ENCODE measurements around the gene TMEM201.

The TMEM201 gene

GRCh38 chr1:9580942-9581341, 7.8 kb upstream of the TMEM201 start:
- TF ChIP-seq SIN3A (IDR thresholded peaks at IDR 0.05; ENCODE audit: borderline replicate concordance, insufficient read depth, low read length) = no peak
- TF ChIP-seq REST (IDR thresholded peaks at IDR 0.05; ENCODE audit: insufficient read depth in 1 of 2, low read depth in 2 of 2, low read length in 2 of 2) = no peak
- no peak for TF ChIP-seq POLR2AphosphoS5 (IDR thresholded peaks at IDR 0.05; ENCODE audit: low read depth, low read length)
- TF ChIP-seq TAF1 (IDR thresholded peaks at IDR 0.05; ENCODE audit: borderline replicate concordance, insufficient read depth, low read length) = no peak
- TF ChIP-seq FOXP2 (optimal IDR thresholded peaks at IDR 0.05; ENCODE audit: borderline replicate concordance, extremely low read depth, extremely low read length, insufficient read depth) = no peak

DNA sequence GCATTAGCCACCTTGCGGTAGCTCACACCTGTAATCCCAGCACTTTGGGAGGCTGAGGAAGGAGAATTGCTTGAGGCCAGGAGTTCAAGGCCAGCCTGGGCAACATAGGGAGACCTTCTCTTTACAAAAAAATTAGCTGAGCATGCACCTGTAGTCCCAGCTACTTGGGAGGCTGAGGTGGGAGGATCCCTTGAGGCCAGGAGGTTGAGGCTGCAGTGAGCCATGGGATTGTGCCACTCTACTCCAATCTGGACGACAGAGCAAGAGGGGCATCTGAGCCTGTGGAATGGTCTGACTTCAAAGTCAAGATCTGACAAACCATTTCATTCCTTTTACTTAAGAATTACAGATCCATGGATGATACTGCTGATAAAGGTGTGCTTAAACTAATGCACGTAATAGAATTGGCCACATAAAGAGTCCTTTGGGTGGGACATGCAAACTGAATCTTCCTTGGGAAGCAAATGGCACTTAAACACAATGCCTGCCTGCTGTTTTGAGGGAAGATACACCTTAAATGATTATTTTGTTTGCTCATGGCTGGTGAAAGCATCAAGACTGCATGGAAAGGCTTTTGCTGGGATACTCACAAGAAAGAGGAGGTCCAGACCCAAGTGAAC, 2.5 kb upstream of the TMEM201 start:
- TF ChIP-seq REST (IDR thresholded peaks at IDR 0.05; ENCODE audit: insufficient read depth in 1 of 2, low read depth in 2 of 2, low read length in 2 of 2) = no peak
- no peak for TF ChIP-seq FOXP2 (optimal IDR thresholded peaks at IDR 0.05; ENCODE audit: borderline replicate concordance, extremely low read depth, extremely low read length, insufficient read depth)
- TF ChIP-seq POLR2AphosphoS5 (IDR thresholded peaks at IDR 0.05; ENCODE audit: low read depth, low read length) = no peak
- no peak for TF ChIP-seq SIN3A (IDR thresholded peaks at IDR 0.05; ENCODE audit: borderline replicate concordance, insufficient read depth, low read length)
- TF ChIP-seq TAF1 (IDR thresholded peaks at IDR 0.05; ENCODE audit: borderline replicate concordance, insufficient read depth, low read length) = no peak

- no peak for TF ChIP-seq SIN3A (IDR thresholded peaks at IDR 0.05; ENCODE audit: borderline replicate concordance, insufficient read depth, low read length)
- no peak for TF ChIP-seq FOXP2 (optimal IDR thresholded peaks at IDR 0.05; ENCODE audit: borderline replicate concordance, extremely low read depth, extremely low read length, insufficient read depth)
- no peak for TF ChIP-seq TAF1 (IDR thresholded peaks at IDR 0.05; ENCODE audit: borderline replicate concordance, insufficient read depth, low read length)
- no peak for TF ChIP-seq REST (IDR thresholded peaks at IDR 0.05; ENCODE audit: insufficient read depth in 1 of 2, low read depth in 2 of 2, low read length in 2 of 2)
These were observed 520 bp downstream of the TMEM201 start for GRCh38 chr1:9589144-9589718.

DNA sequence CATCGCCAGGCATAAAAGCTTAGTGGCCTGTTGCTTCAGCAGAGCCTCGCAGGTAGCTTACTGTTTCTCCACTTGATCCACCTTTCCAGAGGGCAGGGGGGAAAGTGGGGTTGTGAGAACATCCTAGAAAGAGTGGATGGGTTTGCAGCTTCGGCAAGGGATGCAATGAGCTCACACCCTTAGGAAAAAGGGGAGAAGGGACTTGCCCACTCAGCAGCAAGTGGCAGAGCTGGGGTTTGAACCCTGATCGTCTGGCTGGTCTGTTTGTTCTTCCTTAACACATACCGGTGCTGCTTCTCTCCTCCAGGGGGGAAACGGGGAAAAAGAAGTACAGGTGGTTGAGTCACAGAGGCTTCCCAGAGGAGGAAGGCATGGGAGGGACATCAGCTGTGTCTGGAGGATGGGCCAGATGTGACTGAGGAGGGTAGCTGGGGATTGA, 1.0 kb downstream of the TMEM201 start:
- TF ChIP-seq SIN3A (IDR thresholded peaks at IDR 0.05; ENCODE audit: borderline replicate concordance, insufficient read depth, low read length) = no peak
- TF ChIP-seq REST (IDR thresholded peaks at IDR 0.05; ENCODE audit: insufficient read depth in 1 of 2, low read depth in 2 of 2, low read length in 2 of 2) = no peak
- no peak for TF ChIP-seq TAF1 (IDR thresholded peaks at IDR 0.05; ENCODE audit: borderline replicate concordance, insufficient read depth, low read length)
- TF ChIP-seq FOXP2 (optimal IDR thresholded peaks at IDR 0.05; ENCODE audit: borderline replicate concordance, extremely low read depth, extremely low read length, insufficient read depth) = no peak
- no peak for TF ChIP-seq POLR2AphosphoS5 (IDR thresholded peaks at IDR 0.05; ENCODE audit: low read depth, low read length)

All from PFSK-1 (cell line).